Measurements from ENCODE around the gene PHF21B.

Gene PHF21B

GRCh38 chr22:44882226-44882905 is 127.4 kb downstream of the PHF21B start:
- Mint-ChIP-seq H3K4me1 (no peaks in the 10 kb centered on the region), H3K36me3 (no peaks in the 10 kb centered on the region), H3K27me3 (peaks cover 0 to 3% of the 10 kb centered on the region in 2 donors), H3K27ac (no peak overlapping the region), H3K9me3 (no peaks in the 10 kb centered on the region), H3K4me3 (no peak overlapping the region)
- ATAC-seq (replicated peaks) (no peak), DNase-seq (no peak)

GRCh38 chr22:44881624-44882023 is 128.2 kb downstream of the PHF21B start:
- DNase-seq, result no peak
- peaks cover 0 to 3% of the 10 kb centered on the region in 2 donors for H3K27me3 Mint-ChIP-seq
- no peak overlapping the region for H3K27ac Mint-ChIP-seq

GRCh38 chr22:44880610-44881290 is 129.1 kb downstream of the PHF21B start:
- Mint-ChIP-seq H3K27ac (no peak overlapping the region), H3K9me3 (peaks cover 4 to 7% of the 10 kb centered on the region in 2 donors), H3K36me3 (no peaks in the 10 kb centered on the region), H3K4me3 (no peak overlapping the region), H3K27me3 (no peaks in the 10 kb centered on the region), H3K4me1 (no peaks in the 10 kb centered on the region)
- ATAC-seq (replicated peaks) (no peak), DNase-seq (no peak)

More at GRCh38 chr22:44881624-44882023, 128.2 kb downstream of the PHF21B start:
- Mint-ChIP-seq H3K4me1 (no peaks in the 10 kb centered on the region), H3K9me3 (peaks cover 1 to 3% of the 10 kb centered on the region in 2 donors), H3K4me3 (no peak overlapping the region), H3K36me3 (no peaks in the 10 kb centered on the region)
- ATAC-seq (replicated peaks), result no peak

- ATAC-seq (replicated peaks) (no peak), DNase-seq (no peak)
- no peaks in the 10 kb centered on the region for H3K36me3 Mint-ChIP-seq
- no peak overlapping the region for H3K4me3 Mint-ChIP-seq
- no peaks in the 10 kb centered on the region for H3K4me1 Mint-ChIP-seq
- no peaks in the 10 kb centered on the region for H3K27me3 Mint-ChIP-seq
- H3K9me3 Mint-ChIP-seq, result peaks cover 4 to 9% of the 10 kb centered on the region in 2 donors
- no peak overlapping the region for H3K27ac Mint-ChIP-seq
Observed at GRCh38 chr22:44879301-44879680, 130.5 kb downstream of the PHF21B start.

- no peaks in the 10 kb centered on the region for H3K27me3 Mint-ChIP-seq
- H3K4me1 Mint-ChIP-seq, result no peaks in the 10 kb centered on the region
- H3K36me3 Mint-ChIP-seq, result no peaks in the 10 kb centered on the region
- no peak overlapping the region for H3K27ac Mint-ChIP-seq
- no peak for DNase-seq
- peaks cover 4 to 9% of the 10 kb centered on the region in 2 donors for H3K9me3 Mint-ChIP-seq
- no peak for ATAC-seq (replicated peaks)
- no peak overlapping the region for H3K4me3 Mint-ChIP-seq
Observed at GRCh38 chr22:44878483-44879300, 131.1 kb downstream of the PHF21B start.

GRCh38 chr22:44876921-44877320 is 132.9 kb downstream of the PHF21B start:
- no peaks in the 10 kb centered on the region for H3K27me3 Mint-ChIP-seq
- ATAC-seq (replicated peaks), result no peak
- H3K4me3 Mint-ChIP-seq, result no peak overlapping the region
- no peak for DNase-seq
- peaks cover 5 to 9% of the 10 kb centered on the region in 2 donors for H3K9me3 Mint-ChIP-seq
- no peaks in the 10 kb centered on the region for H3K4me1 Mint-ChIP-seq
- H3K27ac Mint-ChIP-seq, result no peak overlapping the region
- no peaks in the 10 kb centered on the region for H3K36me3 Mint-ChIP-seq

GRCh38 chr22:44871782-44872181 is 138.0 kb downstream of the PHF21B start:
- Mint-ChIP-seq H3K36me3 (no peaks in the 10 kb centered on the region), H3K4me3 (no peak overlapping the region), H3K27ac (no peak overlapping the region), H3K4me1 (no peaks in the 10 kb centered on the region), H3K27me3 (peaks cover 5 to 12% of the 10 kb centered on the region in 2 donors), H3K9me3 (peaks cover 7 to 11% of the 10 kb centered on the region in 2 donors)
- no peak for DNase-seq
- no peak for ATAC-seq (replicated peaks)

- no peak overlapping the region for H3K27ac Mint-ChIP-seq
- DNase-seq (no peak), ATAC-seq (replicated peaks) (no peak)
- H3K4me1 Mint-ChIP-seq, result no peaks in the 10 kb centered on the region
- H3K4me3 Mint-ChIP-seq, result no peak overlapping the region
- peaks cover 0 to 7% of the 10 kb centered on the region in 2 donors for H3K9me3 Mint-ChIP-seq
- H3K36me3 Mint-ChIP-seq, result no peaks in the 10 kb centered on the region
- peaks cover 5 to 12% of the 10 kb centered on the region in 2 donors for H3K27me3 Mint-ChIP-seq
Observed at GRCh38 chr22:44870021-44870420, 139.8 kb downstream of the PHF21B start.

GRCh38 chr22:44869196-44869595 is 140.6 kb downstream of the PHF21B start:
- Mint-ChIP-seq H3K9me3 (peaks cover 0 to 7% of the 10 kb centered on the region in 2 donors), H3K27me3 (peaks cover 5 to 12% of the 10 kb centered on the region in 2 donors), H3K4me3 (no peak overlapping the region), H3K4me1 (no peaks in the 10 kb centered on the region), H3K36me3 (no peaks in the 10 kb centered on the region), H3K27ac (no peak overlapping the region)
- no peak for ATAC-seq (replicated peaks)
- no peak for DNase-seq

- Mint-ChIP-seq H3K4me1 (no peaks in the 10 kb centered on the region), H3K27ac (no peak overlapping the region), H3K4me3 (no peak overlapping the region), H3K36me3 (no peaks in the 10 kb centered on the region), H3K9me3 (peaks cover 0 to 1% of the 10 kb centered on the region in 2 donors), H3K27me3 (peaks cover 7 to 17% of the 10 kb centered on the region in 2 donors)
- ATAC-seq (replicated peaks), result no peak
- DNase-seq, result no peak
Observed at GRCh38 chr22:44865193-44866057, 144.4 kb downstream of the PHF21B start.

- Mint-ChIP-seq H3K4me1 (no peaks in the 10 kb centered on the region), H3K9me3 (peaks cover 0 to 1% of the 10 kb centered on the region in 2 donors), H3K4me3 (no peak overlapping the region), H3K27ac (no peak overlapping the region), H3K36me3 (no peaks in the 10 kb centered on the region), H3K27me3 (peaks cover 5 to 12% of the 10 kb centered on the region in 2 donors)
- DNase-seq (no peak), ATAC-seq (replicated peaks) (no peak)
Observed at GRCh38 chr22:44862981-44863860, 146.6 kb downstream of the PHF21B start.

- DNase-seq (no peak), ATAC-seq (replicated peaks) (no peak)
- no peaks in the 10 kb centered on the region for H3K4me1 Mint-ChIP-seq
- peaks cover 7 to 10% of the 10 kb centered on the region in 2 donors for H3K27me3 Mint-ChIP-seq
- no peak overlapping the region for H3K4me3 Mint-ChIP-seq
- H3K9me3 Mint-ChIP-seq, result peaks cover 0 to 1% of the 10 kb centered on the region in 2 donors
- H3K27ac Mint-ChIP-seq, result no peak overlapping the region
- H3K36me3 Mint-ChIP-seq, result no peaks in the 10 kb centered on the region
Observed at GRCh38 chr22:44862281-44862680, 147.5 kb downstream of the PHF21B start.

GRCh38 chr22:44861245-44861644 is 148.6 kb downstream of the PHF21B start:
- DNase-seq (no peak), ATAC-seq (replicated peaks) (no peak)
- Mint-ChIP-seq H3K27me3 (peaks cover 5 to 9% of the 10 kb centered on the region in 2 donors), H3K27ac (no peak overlapping the region), H3K4me1 (no peaks in the 10 kb centered on the region), H3K9me3 (no peaks in the 10 kb centered on the region), H3K4me3 (no peak overlapping the region), H3K36me3 (no peaks in the 10 kb centered on the region)
